Activated naive CD8-positive, alpha-beta T cell treated with anti-CD3 and anti-CD28 coated beads, Interleukin-2, amount 10 ng/mL, durations not matched to agents 7 days and 5 days (primary cell): ENCODE data around the gene GIGYF1. TPM values are rescaled to one million over a fixed set of nuclear protein-coding genes. Genes with fewer than 3 reads are reported as not detected.

Source experiments
- ATAC-seq: fragments of 150-1000 bp; cut with Tn5 transposase; one replicate; pipeline ENCODE4 v1.10.0; 2021; ENCODE audit warnings: low read depth, moderate library complexity
- POLR2A ChIA-PET: fragments of 350-600 bp; sonication (Branson Sonifier 250); formaldehyde crosslinking; loops from one replicate; lab custom pipeline; 2021; ENCODE audit warnings: antibody characterized with exemption; lab: Charles Lee
- DNase-seq: peaks from one replicate; pipeline ENCODE4 v3.0.0; 2021
- H3K27ac Mint-ChIP-seq: one replicate; pipeline ENCODE4 v1.8.0; 2022; ENCODE audit warnings: mild to moderate bottlenecking, mixed read lengths
- H3K27me3 Mint-ChIP-seq: one replicate; pipeline ENCODE4 v1.8.0; 2022; ENCODE audit warnings: mild to moderate bottlenecking, moderate library complexity, mixed read lengths
- H3K36me3 Mint-ChIP-seq: one replicate; pipeline ENCODE4 v1.8.0; 2021; ENCODE audit warnings: mild to moderate bottlenecking, mixed read lengths
- H3K4me1 Mint-ChIP-seq: one replicate; pipeline ENCODE4 v1.8.0; 2021; ENCODE audit warnings: mixed read lengths
- H3K4me3 Mint-ChIP-seq: one replicate; pipeline ENCODE4 v1.8.0; 2022; ENCODE audit warnings: mild to moderate bottlenecking, moderate library complexity, mixed read lengths
- H3K9me3 Mint-ChIP-seq: one replicate; pipeline ENCODE4 v1.8.0; 2021; ENCODE audit warnings: mixed read lengths
- total RNA-seq, 2 experiments: library from RNA; stranded (reverse); gene quantifications; one replicate each; pipeline ENCODE4 v1.2.3, GENCODE V29; 2021

The GIGYF1 gene
- total RNA-seq, 2 experiments from 2014 or later = 71.5 to 75.2 TPM

GRCh38 chr7:100678291-100678984 lies 15.6 kb downstream of the GIGYF1 start:
- Mint-ChIP-seq H3K36me3 (peaks cover 21% of the 10 kb centered on the region), H3K4me3 (no peak overlapping the region), H3K9me3 (no peaks in the 10 kb centered on the region), H3K27ac (peak overlapping the region; percentile 79), H3K4me1 (peaks cover 10% of the 10 kb centered on the region), H3K27me3 (no peaks in the 10 kb centered on the region)
- POLR2A ChIA-PET = interaction anchor here (1.4 to 5.2 kb wide), 2 partner anchors 66 to 93 kb away, joined by 3 to 41 read pairs; partner anchors contain the start of genes FBXO24, LRCH4 and MOSPD3
- ATAC-seq = no peak
- peak; percentile 31 for DNase-seq

- POLR2A ChIA-PET = interaction anchor here (0.9 to 5.2 kb wide), 5 partner anchors 7 to 92 kb away, joined by 3 to 41 read pairs (median 14); partner anchors contain the start of genes FBXO24, GIGYF1, LRCH4 and MOSPD3
- Mint-ChIP-seq H3K27me3 (no peaks in the 10 kb centered on the region), H3K4me1 (peaks cover 13% of the 10 kb centered on the region), H3K9me3 (no peaks in the 10 kb centered on the region), H3K4me3 (no peak overlapping the region), H3K36me3 (peaks cover 18% of the 10 kb centered on the region), H3K27ac (peak overlapping the region; percentile 79)
- ATAC-seq = no peak
- peak; percentile 32 for DNase-seq
Observed at GRCh38 chr7:100677308-100678267, 16.5 kb downstream of the GIGYF1 start.

GRCh38 chr7:100676501-100677306 lies 17.3 kb downstream of the GIGYF1 start:
- H3K27me3 Mint-ChIP-seq = peaks cover under 1% of the 10 kb centered on the region
- peaks cover 15% of the 10 kb centered on the region for H3K4me1 Mint-ChIP-seq
- DNase-seq (peak; percentile 38), ATAC-seq (no peak)
- H3K9me3 Mint-ChIP-seq = no peaks in the 10 kb centered on the region
- H3K36me3 Mint-ChIP-seq = peaks cover 18% of the 10 kb centered on the region
- H3K27ac Mint-ChIP-seq = peak overlapping the region; percentile 86
- POLR2A ChIA-PET = interaction anchor here (0.9 to 5.2 kb wide), 6 partner anchors 8 to 91 kb away, joined by 3 to 41 read pairs (median 12); partner anchors contain the start of genes FBXO24, GIGYF1, LRCH4 and MOSPD3
- peak overlapping the region; percentile 87 for H3K4me3 Mint-ChIP-seq

- Mint-ChIP-seq H3K27me3 (peaks cover 5% of the 10 kb centered on the region), H3K36me3 (peaks cover 18% of the 10 kb centered on the region), H3K27ac (peak overlapping the region; percentile 86), H3K4me1 (peaks cover 18% of the 10 kb centered on the region), H3K9me3 (no peaks in the 10 kb centered on the region), H3K4me3 (peak overlapping the region; percentile 87)
- peak; percentile 84 for DNase-seq
- POLR2A ChIA-PET = interaction anchor here (0.7 to 5.2 kb wide), 7 partner anchors 9 to 1652 kb away, joined by 3 to 41 read pairs (median 10); partner anchors contain the start of genes FBXO24, GIGYF1, LRCH4 and MOSPD3
- ATAC-seq = peak; percentile 56
Observed at GRCh38 chr7:100675581-100676350, 18.3 kb downstream of the GIGYF1 start.

GRCh38 chr7:100675105-100675451 lies 19.0 kb downstream of the GIGYF1 start:
- Mint-ChIP-seq H3K27ac (peak overlapping the region; percentile 95), H3K36me3 (peaks cover 18% of the 10 kb centered on the region), H3K27me3 (peaks cover 5% of the 10 kb centered on the region), H3K4me3 (peak overlapping the region; percentile 98), H3K9me3 (no peaks in the 10 kb centered on the region), H3K4me1 (peaks cover 18% of the 10 kb centered on the region)
- ATAC-seq (no peak), DNase-seq (no peak)
- POLR2A ChIA-PET = interaction anchor here (0.7 to 5.2 kb wide), 9 partner anchors 10 to 239 kb away, joined by 3 to 41 read pairs (median 9); partner anchors contain the start of genes FBXO24, GIGYF1, LRCH4 and MOSPD3

- peak; percentile 65 for DNase-seq
Observed at GRCh38 chr7:100674411-100675104, 19.5 kb downstream of the GIGYF1 start.

GRCh38 chr7:100673942-100674410 lies 20.1 kb downstream of the GIGYF1 start:
- H3K27ac Mint-ChIP-seq = peak overlapping the region; percentile 95
- H3K4me1 Mint-ChIP-seq = peaks cover 16% of the 10 kb centered on the region
- DNase-seq (no peak), ATAC-seq (no peak)
- peak overlapping the region; percentile 98 for H3K4me3 Mint-ChIP-seq
- POLR2A ChIA-PET = interaction anchor here (1.5 to 5.2 kb wide), 4 partner anchors 32 to 89 kb away, joined by 7 to 41 read pairs (median 10); partner anchors contain the start of genes FBXO24, LRCH4 and POP7
- no peaks in the 10 kb centered on the region for H3K9me3 Mint-ChIP-seq
- peaks cover 7% of the 10 kb centered on the region for H3K27me3 Mint-ChIP-seq
- H3K36me3 Mint-ChIP-seq = peaks cover 16% of the 10 kb centered on the region

More at GRCh38 chr7:100674411-100675104, 19.5 kb downstream of the GIGYF1 start:
- no peaks in the 10 kb centered on the region for H3K9me3 Mint-ChIP-seq
- POLR2A ChIA-PET = interaction anchor here (0.7 to 5.2 kb wide), 8 partner anchors 10 to 239 kb away, joined by 3 to 41 read pairs (median 10); partner anchors contain the start of genes FBXO24, GIGYF1, LRCH4 and POP7
- H3K4me3 Mint-ChIP-seq = peak overlapping the region; percentile 98
- H3K27ac Mint-ChIP-seq = peak overlapping the region; percentile 95
- ATAC-seq = no peak
- peaks cover 18% of the 10 kb centered on the region for H3K36me3 Mint-ChIP-seq
- peaks cover 18% of the 10 kb centered on the region for H3K4me1 Mint-ChIP-seq
- peaks cover 5% of the 10 kb centered on the region for H3K27me3 Mint-ChIP-seq

GRCh38 chr7:100673302-100673941 lies 20.6 kb downstream of the GIGYF1 start, which contains the start of gene GNB2:
Gene GNB2 (plus strand): TSS chr7:100673740. CDS start chr7:100676266, 2,526 bp downstream.
- ATAC-seq (peak; percentile 64), DNase-seq (peak; percentile 100)
- H3K27ac Mint-ChIP-seq = peak within 1 kb of the TSS; percentile 95
- H3K27me3 Mint-ChIP-seq = peaks cover 7% of the 10 kb centered on the region
- H3K36me3 Mint-ChIP-seq = peaks cover 14% of the 10 kb centered on the region
- H3K4me3 Mint-ChIP-seq = peak within 1 kb of the TSS; percentile 98
- H3K9me3 Mint-ChIP-seq = no peaks in the 10 kb centered on the region
- POLR2A ChIA-PET = interaction anchor here (0.7 to 1.6 kb wide), 10 partner anchors 10 to 573 kb away, joined by 3 to 13 read pairs (median 6); partner anchors contain the start of genes GIGYF1, MEPCE, MOSPD3 and POP7
- peaks cover 16% of the 10 kb centered on the region for H3K4me1 Mint-ChIP-seq

GRCh38 chr7:100671353-100672327 lies 22.4 kb downstream of the GIGYF1 start:
- Mint-ChIP-seq H3K27me3 (peaks cover 11% of the 10 kb centered on the region), H3K27ac (no peak overlapping the region), H3K36me3 (peaks cover 7% of the 10 kb centered on the region), H3K9me3 (no peaks in the 10 kb centered on the region), H3K4me3 (no peak overlapping the region), H3K4me1 (peaks cover 13% of the 10 kb centered on the region)
- ATAC-seq (no peak), DNase-seq (no peak)
- POLR2A ChIA-PET = interaction anchor here (1.6 kb wide), 2 partner anchors 37 to 39 kb away, joined by 13 read pairs; no protein-coding TSS in a partner anchor
